Kidney epithelial cell (primary cell): Measurements from ENCODE around the gene TMEM217. TPM values are rescaled to one million over a fixed set of nuclear protein-coding genes. Genes with fewer than 3 reads are reported as not detected.
"Not testable (repeated sequence)": the region's sequence is repeated elsewhere in the genome, so short reads cannot be mapped to it uniquely, and the experiment has no call there.

Source experiments
- DNase-seq: peaks from one replicate; pipeline ENCODE4 v3.0.0-alpha.2; 2010; ENCODE audit warnings: low read depth
- H3K27me3 ChIP-seq: 2 replicates; pipeline ENCODE4 v1.6.0; 2011; ENCODE audit warnings: low read length; ENCODE audit not compliant: control insufficient read depth, insufficient read depth
- H3K36me3 ChIP-seq: 2 replicates; pipeline ENCODE4 v1.5.1; 2011; ENCODE audit warnings: low read length; ENCODE audit not compliant: control insufficient read depth, insufficient read depth
- H3K4me3 ChIP-seq: 2 replicates; pipeline ENCODE4 v1.5.1; 2011; ENCODE audit warnings: low read depth, mild to moderate bottlenecking, control low read depth, low read length
- total RNA-seq: library from RNA; depleted of rRNA; stranded (reverse); fragments of >200 nt; gene quantifications from 2 replicates; pipeline ENCODE4 v1.2.3, GENCODE V29; 2015
- TF ChIP-seq, protein P1 (sequence below): IDR thresholded peaks from 2 replicates; pipeline ENCODE4 v1.5.1; 2011; ENCODE audit warnings: mild to moderate bottlenecking, moderate library complexity, low read length, control low read depth, inconsistent platforms; ENCODE audit not compliant: insufficient read depth, poor library complexity, severe bottlenecking

Gene TMEM217
- total RNA-seq, 1 donor from 2014 or later: 2.0 TPM

DNA sequence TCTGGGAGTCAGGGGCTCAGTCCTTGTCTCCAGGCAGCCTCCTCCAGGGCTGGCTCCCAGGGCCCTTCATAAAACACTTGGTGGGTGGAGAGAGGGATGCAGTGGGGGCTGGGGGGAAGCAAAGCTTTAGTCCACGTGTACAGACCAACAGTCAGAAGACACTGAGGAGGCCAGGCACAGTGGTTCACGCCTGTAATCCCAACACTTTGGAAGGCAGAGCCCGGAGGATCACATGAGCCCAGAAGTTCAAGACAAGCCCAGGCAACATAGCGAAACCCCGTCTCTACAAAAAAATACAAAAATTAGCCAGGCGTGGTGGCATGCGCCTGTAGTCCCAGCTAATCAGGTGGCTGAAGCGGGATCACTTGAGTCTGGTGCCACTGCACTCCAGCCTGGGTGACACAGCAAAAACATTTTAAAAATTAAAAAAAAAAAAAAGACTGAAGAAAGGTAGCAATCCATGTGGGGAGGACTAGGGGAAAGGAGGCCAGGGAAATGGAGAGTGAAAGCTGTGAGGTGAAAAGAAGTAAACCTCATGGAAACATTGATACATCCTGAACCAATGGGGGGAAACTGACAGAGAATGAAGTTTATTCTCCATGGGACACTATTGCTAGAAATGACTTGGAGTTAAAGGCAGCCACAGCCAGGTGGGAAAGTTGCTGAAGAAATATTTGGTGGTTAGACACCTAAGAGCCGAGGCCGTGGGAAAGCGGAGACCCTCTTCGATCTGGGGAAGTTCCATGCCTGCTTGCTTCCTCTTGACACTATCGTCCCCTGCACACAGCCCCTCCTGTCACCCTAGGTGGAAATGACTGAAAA lies 52.6 kb downstream of the TMEM217 start:
- no peak overlapping the region for H3K4me3 ChIP-seq
- TF ChIP-seq, protein P1, sequence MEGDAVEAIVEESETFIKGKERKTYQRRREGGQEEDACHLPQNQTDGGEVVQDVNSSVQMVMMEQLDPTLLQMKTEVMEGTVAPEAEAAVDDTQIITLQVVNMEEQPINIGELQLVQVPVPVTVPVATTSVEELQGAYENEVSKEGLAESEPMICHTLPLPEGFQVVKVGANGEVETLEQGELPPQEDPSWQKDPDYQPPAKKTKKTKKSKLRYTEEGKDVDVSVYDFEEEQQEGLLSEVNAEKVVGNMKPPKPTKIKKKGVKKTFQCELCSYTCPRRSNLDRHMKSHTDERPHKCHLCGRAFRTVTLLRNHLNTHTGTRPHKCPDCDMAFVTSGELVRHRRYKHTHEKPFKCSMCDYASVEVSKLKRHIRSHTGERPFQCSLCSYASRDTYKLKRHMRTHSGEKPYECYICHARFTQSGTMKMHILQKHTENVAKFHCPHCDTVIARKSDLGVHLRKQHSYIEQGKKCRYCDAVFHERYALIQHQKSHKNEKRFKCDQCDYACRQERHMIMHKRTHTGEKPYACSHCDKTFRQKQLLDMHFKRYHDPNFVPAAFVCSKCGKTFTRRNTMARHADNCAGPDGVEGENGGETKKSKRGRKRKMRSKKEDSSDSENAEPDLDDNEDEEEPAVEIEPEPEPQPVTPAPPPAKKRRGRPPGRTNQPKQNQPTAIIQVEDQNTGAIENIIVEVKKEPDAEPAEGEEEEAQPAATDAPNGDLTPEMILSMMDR: no peak
- H3K27me3 ChIP-seq: no peaks in the 10 kb centered on the region
- no peaks in the 10 kb centered on the region for H3K36me3 ChIP-seq
- DNase-seq: no peak

DNA sequence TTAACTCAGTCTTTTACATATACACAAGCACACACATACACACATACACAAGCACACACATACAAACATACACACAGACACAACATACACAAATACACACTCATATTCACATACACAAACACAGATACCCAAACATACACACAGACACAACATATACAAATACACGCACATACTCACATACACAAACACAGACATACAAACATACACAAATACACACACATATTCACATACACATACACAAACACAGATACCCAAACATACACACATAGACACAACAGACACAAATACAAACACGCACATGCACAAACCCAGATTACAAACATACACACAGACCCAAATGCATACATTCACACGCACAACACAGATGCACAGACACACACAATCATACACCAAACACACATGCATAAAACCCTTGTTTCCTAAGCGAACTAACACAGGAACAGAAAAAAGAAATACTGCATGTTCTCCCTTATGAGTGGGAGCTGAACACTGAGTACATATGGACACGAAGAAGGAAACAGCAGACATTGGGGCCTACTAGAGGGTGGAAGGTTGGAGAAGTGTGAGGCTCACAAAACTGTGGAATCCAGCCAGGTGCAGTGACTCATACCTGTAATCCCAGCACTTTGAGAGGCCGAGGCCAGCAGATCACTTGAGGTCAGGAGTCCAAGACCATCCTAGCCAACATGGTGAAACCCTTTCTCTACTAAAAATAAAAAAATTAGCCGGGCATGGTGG lies 53.8 kb downstream of the TMEM217 start:
- TF ChIP-seq, protein P1: no peak
- no peak for DNase-seq
- Histone ChIP-seq H3K36me3 (no peaks in the 10 kb centered on the region), H3K27me3 (no peaks in the 10 kb centered on the region), H3K4me3 (no peak overlapping the region)

DNA sequence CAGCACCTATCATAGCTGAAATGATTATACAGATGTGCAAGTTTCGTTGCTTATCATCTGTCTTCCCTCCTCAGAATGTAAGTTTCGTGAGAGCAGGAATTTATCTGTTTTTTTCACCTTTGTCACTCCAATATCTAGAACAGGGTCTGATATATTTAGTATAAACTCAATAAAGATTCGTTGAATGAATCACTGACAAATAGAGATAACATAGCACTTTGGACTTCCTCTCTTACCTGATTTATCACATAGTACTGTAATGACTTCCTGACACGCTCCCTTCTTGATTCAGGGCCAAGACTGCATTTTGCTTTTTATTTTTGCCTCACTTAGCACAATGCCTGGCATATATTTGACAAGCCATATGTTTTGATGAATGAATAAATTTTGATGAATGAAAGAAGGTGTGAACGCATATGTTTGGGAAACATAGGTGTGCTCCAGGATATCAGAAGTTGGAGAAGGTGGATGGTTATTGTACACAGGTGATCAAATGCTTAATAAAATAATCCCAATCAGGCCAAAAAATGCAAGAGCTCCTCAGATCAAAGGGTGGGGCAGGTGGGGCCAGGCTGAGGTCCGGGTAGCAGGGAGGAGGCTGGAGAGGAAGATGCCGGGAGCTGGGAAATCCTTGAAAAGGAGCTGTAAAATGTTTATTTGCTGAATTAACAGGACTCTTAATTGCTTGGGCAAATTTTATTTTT lies 55.0 kb downstream of the TMEM217 start:
- DNase-seq: no peak
- Histone ChIP-seq H3K36me3 (no peaks in the 10 kb centered on the region), H3K27me3 (no peaks in the 10 kb centered on the region), H3K4me3 (no peak overlapping the region)
- TF ChIP-seq, protein P1: no peak

DNA sequence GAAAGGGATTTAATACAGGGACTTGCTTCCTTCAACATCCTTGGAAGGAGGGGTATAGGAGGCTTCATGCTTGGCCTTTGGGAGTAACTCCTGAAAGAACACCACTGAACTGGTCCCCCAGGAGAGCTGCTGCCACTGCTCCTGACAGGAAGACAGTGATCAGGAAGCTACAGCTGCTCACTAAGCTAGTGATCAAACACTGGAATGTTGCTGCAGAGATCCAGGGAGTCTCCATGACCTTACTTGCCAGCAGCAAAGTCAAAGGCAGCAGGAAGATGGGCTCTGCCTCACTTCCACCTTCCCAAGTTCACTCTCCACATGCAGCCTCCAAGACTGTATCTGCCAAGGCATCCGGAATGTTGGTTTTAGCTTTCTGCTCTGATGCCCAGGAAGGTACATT lies 56.2 kb downstream of the TMEM217 start:
- H3K4me3 ChIP-seq: no peak overlapping the region
- H3K27me3 ChIP-seq: no peaks in the 10 kb centered on the region
- no peak for DNase-seq
- no peaks in the 10 kb centered on the region for H3K36me3 ChIP-seq
- TF ChIP-seq, protein P1: no peak

DNA sequence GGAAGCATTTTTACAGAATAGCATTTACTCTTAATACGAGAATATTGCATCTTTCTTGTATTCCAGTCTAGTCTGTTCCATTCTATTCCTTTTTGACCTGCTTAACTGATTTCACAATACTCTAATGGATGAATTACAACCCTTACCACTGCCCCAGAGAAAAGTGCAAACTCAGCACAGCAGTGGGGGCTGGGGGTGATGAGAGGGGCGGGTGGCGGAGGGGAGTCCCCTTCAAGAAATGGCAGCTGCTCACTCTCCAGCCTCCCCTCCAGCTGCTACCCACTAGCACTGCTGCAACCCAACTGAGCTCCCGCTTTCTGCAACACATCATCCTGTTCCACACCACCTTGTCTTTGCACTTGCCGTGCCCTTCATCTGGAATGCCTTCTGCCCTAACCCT lies 57.9 kb downstream of the TMEM217 start:
- TF ChIP-seq, protein P1: no peak
- Histone ChIP-seq H3K4me3 (no peak overlapping the region), H3K36me3 (no peaks in the 10 kb centered on the region), H3K27me3 (no peaks in the 10 kb centered on the region)
- no peak for DNase-seq

DNA sequence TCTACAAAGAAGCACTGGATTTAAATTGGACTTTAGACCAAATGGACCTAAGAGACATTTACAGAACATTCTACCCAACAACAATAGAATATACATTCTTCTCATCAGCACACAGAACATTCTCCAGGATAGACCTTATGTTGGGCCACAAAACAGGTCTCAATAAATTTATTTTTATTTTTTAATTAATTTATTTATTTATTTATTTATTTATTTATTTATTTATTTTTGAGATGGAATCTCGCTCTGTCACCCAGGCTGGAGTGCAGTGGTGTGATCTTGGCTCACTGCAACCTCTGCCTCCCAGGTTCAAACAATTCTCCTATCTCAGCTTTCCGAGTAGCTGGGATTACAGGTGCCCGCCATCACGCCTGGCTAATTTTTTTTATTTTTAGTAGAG lies 61.5 kb downstream of the TMEM217 start:
- not testable (repeated sequence) for H3K36me3 ChIP-seq, H3K27me3 ChIP-seq, DNase-seq, H3K4me3 ChIP-seq

DNA sequence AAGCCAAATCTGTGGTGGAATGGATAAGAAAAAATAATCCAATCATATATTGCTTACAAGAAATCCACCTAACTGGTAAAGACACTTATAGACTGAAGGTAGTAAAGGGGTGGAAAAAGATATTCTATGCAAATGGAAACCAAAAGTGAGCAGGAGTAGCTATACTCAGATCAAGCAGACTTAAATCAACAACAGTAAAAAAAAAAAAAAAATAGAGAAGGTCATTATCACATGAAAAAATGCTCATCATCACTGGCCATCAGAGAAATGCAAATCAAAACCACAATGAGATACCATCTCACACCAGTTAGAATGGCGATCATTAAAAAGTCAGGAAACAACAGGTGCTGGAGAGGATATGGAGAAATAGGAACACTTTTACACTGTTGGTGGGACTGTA lies 63.1 kb downstream of the TMEM217 start:
- DNase-seq, H3K4me3 ChIP-seq, H3K27me3 ChIP-seq, H3K36me3 ChIP-seq: not testable (repeated sequence)
